22Rv1 (cell line): ENCODE data around the gene SLC6A4.

Experiments used
- ZFX ChIP-seq: fragments of 450-650 bp; IDR thresholded peaks from 2 replicates; pipeline ENCODE4 v1.6.1; 2017; ENCODE audit warnings: antibody characterized with exemption, borderline replicate concordance
- TF ChIP-seq, protein P1 (sequence below): fragments of 450-650 bp; IDR thresholded peaks from 2 replicates; pipeline ENCODE4 v1.5.1; 2017; ENCODE audit warnings: mild to moderate bottlenecking

DNA sequence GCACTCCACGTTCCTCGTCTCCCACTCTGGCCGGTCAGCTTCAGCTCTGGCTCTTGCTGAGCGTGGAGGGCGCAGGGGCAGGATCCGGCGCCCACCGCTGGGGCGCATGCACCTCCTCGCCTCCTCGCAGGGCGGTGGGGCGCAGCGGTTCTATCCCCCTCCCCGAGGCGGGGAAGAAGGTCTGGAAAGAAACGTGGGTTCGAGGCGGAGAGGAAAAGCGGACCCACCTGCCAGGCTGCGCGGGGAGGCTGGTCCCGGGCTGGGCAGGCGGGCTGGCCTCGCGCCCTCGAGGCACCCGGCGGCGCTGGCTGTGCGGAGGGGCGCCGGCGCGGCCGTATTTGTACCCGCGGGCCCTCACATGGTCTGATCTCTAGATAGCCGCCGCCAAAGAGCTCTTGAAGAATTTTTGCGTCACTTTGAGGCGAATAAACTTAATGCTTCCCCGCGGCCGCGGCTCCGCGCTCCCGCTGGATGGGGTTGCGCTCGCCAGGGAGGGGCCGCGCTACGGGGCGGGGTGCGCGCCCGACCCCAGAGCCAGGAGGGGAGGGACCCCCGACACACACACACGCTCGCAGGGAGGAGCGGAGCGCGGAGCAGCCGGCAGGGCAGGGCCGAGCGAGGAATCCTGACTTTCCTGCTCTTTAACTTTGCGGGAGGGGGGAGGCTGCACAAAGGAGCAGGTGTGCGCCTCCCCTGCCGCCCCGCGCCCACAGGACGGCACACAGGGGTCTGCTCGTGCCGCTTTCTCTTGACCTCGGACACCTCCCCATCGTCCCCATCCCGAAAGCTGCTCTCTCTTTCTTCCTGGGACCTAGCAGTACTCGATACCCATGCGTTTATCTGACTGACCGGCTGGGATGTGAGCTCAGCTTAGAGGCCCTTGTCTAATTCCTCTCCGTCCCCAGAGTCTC is at the start of gene SLC6A4:
- TF ChIP-seq, protein P1, sequence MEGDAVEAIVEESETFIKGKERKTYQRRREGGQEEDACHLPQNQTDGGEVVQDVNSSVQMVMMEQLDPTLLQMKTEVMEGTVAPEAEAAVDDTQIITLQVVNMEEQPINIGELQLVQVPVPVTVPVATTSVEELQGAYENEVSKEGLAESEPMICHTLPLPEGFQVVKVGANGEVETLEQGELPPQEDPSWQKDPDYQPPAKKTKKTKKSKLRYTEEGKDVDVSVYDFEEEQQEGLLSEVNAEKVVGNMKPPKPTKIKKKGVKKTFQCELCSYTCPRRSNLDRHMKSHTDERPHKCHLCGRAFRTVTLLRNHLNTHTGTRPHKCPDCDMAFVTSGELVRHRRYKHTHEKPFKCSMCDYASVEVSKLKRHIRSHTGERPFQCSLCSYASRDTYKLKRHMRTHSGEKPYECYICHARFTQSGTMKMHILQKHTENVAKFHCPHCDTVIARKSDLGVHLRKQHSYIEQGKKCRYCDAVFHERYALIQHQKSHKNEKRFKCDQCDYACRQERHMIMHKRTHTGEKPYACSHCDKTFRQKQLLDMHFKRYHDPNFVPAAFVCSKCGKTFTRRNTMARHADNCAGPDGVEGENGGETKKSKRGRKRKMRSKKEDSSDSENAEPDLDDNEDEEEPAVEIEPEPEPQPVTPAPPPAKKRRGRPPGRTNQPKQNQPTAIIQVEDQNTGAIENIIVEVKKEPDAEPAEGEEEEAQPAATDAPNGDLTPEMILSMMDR = no peak
- no peak for TF ChIP-seq ZFX
